HG03060 (cell line): ENCODE results near the gene B3GNT3.
A peak's percentile ranks its signal among the peaks of the same experiment; 100 is the strongest.
"Not testable (repeated sequence)": the region's sequence is repeated elsewhere in the genome, so short reads cannot be mapped to it uniquely, and the experiment has no call there.

Source experiments
- ATAC-seq: cut with Tn5 transposase; IDR thresholded peaks from one replicate; pipeline ENCODE4 v1.9.1; 2021; ENCODE audit warnings: low read depth, moderate number of reproducible peaks; ENCODE audit not compliant: unreplicated experiment

The B3GNT3 gene

DNA sequence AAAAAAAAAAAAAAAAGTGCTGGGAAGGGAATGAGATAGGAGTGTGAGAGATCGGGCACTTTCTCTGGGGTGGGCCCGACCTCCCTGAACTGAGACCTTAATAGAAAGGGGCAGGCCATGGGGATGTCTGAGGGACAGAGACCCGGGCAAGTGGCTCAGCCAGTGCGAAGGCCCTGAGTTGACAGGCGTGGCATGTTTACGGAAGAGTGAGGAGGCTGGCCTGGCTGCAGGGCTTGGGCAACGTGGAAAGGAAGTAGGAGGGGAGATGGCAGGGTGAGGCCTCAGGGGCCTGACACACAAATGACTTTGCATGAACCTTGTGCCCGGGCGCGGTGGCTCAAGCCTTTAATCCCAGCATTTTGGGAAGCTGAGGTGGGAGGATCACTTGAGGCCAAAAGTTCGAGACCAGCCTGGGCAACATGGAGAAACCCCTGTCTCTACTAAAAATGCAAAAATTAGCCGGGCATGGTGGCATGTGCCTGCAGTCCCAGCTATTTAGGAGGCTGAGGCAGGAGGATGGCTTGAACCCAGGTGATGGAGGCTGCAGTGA, 29.8 kb upstream of the B3GNT3 start:
- no peak for ATAC-seq

DNA sequence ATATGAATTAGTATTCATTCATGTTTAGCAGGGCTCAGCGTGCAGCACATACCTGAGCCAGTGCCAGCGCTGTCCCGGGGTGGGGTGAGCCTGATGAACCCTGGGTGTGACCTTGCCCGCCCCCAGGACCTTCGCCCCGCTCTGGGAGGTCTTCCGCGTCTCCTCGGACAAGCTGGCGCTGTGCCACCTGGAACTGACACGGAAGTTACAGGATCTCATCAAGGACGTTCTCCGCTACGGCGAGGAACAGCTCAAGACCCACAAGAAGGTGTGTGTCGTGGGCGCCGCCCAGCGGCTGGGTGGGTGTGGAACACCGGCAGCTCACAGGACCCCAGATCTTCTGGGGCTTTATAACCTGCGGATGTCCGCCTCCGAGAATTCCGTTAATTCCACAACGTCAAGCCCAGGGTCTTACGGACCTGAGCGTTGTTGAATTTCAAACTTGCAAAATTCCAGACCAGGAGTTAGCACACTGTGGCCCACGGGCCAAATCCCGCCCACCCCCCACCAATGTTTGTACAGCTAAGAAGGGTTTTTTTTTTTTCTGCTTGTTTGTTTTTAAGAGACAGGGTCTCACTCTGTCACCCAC, 28.3 kb upstream of the B3GNT3 start:
- ATAC-seq: no peak

DNA sequence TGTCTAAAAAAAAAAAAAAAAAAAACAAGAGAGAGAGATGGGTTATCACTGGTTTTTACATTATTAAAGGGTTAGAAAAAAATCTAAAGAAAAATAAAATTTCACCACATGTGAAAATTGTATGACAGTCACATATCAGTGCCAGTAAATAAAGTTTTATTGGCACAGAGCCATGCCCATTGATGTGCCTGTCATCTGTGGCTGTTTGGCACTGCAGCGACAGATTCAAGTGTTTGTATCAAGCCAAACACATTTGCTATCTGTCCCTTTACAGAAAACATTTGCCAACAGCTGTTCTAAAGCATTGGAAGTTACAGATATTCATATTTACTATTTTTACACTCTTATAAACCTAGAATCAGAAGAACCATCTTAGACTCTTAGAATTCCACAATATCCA, 27.4 kb upstream of the B3GNT3 start:
- no peak for ATAC-seq

DNA sequence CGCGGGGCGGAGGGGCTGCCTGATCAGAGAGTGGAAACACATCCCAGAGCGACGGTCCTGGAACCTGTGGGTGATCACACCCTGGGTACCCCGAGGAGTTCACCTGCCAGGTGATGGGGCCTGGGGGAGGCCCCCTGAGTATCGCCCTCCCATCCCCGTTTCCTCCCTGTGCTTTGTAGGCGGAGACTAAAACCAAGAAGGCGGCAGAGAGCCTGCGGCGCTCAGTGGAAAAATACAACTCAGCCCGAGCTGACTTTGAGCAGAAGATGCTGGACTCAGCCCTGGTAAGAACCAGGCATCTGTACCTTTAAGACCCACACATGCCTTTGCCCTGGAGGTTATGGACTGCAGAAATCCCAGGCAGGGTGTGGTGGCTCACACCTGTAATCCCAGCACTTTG, 24.3 kb upstream of the B3GNT3 start:
- ATAC-seq: no peak

DNA sequence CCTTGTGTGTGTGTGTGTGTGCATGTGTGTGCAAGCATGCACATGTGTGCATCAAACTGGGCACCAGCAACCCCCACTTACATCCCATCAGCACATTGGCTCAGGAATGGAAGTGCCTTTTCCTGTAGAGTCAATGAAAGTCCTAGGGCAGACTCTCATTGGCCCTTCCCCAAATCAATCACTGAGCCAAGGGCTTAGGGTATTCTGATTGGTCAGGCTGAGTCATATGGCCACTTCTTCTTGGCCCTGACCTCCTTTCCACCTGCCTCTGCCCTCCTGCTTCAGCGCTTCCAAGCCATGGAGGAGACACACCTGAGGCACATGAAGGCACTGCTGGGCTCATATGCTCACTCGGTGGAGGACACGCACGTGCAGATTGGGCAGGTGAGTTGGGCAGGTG, 22.8 kb upstream of the B3GNT3 start:
- no peak for ATAC-seq

DNA sequence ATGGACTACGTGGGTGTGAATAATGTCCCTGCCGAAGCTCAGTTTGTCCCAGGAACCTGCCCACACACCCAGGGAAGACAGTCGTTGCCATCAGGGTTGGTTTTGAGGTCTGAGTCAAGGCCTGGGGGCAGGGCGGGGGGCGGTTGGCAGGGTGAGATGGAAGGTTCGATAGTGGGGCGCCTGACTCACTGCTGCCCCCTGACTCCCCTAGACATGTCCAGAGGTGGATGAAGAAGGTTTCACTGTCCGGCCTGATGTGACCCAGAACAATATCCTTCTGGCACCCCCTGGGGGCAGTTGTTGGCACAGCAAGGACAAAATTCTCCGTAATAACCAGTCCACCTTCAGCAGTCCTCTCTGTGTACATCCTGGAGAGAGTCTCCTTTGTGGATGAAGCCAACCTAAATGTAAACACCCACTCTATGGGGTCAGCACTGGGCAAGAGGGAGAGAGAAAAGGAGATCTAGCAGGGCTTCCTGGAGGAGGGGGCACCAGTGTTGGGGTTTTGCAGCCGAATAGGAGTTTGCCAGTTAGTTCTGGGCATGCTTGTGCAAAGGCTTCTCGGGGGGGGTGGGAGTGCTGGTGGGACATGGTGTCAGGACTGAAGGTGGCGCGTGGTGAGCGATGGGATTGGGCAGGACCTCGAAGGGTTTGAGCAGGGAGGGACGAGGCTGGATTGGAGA, 19.6 kb upstream of the B3GNT3 start:
- no peak for ATAC-seq

DNA sequence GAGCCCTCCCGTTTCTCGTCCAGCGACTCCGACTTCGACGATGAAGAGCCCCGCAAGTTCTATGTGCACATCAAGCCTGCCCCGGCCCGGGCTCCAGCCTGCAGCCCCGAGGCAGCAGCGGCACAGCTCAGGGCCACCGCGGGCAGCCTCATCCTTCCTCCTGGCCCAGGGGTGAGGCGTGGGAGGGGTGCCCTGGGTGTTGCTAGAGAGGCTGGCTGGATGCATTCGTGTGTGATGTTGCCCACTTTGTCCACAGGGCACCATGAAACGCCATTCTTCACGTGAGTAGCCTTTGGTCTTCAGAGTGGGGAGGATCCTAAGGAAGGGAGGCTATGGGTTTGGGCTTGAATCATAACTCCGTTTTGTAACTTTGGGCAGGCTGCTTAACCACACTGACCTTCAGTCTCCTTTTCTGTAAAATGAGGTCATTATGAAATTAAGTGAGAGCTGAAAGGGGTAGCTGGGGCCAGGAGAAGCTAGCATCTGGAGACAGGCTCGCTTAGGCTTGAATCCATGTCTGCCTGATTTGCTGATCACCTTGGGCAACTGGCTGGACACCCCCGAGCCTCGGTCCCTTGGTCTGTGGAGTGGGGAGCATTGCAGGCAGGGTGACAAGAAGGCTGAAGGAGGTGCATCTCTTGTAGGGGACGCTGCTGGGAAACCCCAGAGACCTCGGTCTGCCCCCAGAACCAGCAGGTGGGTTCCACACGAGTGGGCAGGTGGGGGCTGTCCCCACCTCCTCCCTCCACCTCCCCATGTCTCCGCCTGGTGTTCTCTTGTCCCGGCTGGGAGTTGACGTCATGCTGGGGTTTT, 18.7 kb upstream of the B3GNT3 start:
- peak; percentile 50 for ATAC-seq

DNA sequence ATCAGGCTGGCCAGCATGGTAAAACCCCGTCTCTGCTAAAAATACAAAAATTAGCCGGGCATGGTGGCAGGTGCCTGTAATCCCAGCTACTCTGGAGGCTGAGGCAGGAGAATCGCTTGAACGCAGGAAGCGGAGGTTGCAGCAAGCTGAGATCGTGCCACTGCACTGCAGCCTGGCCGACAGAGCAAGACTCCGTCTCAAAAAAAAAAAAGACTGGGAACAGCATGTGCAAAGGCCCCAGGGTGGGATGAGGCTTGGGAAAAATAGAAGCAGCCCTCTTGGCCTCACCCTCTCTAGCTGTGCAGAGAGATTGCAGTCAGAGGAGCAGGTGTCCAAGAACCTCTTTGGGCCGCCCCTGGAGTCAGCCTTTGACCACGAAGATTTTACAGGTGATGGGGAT, 17.1 kb upstream of the B3GNT3 start:
- not testable (repeated sequence) for ATAC-seq

DNA sequence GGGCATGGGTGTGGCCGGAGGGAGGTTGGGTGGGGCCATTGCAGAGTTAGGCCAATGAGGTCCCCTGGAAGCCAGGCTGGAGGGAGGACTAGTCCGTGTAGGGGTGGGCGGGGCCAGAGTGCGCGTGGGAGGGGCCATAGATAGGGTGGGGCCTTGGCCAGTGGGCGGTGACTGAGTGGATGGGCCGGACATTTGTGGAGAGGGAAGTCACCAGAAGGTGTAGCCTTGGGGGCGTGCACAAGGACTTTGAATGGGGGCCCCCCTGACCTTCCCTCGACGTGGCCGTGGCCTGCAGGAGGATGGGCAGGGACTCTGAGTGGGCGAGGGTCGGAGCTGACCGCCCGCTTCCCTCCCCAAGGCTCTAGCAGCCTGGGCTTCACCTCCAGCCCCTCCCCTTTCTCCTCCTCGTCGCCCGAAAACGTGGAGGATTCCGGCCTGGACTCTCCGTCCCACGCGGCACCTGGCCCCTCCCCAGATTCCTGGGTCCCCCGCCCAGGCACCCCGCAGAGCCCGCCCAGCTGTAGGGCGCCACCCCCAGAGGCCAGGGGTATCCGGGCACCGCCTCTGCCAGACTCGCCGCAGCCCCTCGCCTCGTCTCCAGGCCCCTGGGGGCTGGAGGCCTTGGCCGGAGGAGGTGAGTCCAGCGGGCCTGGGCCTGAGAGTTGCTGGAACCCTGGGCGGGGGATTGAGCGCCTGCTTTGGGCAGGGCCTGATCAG, 16.5 kb upstream of the B3GNT3 start:
- ATAC-seq: no peak

DNA sequence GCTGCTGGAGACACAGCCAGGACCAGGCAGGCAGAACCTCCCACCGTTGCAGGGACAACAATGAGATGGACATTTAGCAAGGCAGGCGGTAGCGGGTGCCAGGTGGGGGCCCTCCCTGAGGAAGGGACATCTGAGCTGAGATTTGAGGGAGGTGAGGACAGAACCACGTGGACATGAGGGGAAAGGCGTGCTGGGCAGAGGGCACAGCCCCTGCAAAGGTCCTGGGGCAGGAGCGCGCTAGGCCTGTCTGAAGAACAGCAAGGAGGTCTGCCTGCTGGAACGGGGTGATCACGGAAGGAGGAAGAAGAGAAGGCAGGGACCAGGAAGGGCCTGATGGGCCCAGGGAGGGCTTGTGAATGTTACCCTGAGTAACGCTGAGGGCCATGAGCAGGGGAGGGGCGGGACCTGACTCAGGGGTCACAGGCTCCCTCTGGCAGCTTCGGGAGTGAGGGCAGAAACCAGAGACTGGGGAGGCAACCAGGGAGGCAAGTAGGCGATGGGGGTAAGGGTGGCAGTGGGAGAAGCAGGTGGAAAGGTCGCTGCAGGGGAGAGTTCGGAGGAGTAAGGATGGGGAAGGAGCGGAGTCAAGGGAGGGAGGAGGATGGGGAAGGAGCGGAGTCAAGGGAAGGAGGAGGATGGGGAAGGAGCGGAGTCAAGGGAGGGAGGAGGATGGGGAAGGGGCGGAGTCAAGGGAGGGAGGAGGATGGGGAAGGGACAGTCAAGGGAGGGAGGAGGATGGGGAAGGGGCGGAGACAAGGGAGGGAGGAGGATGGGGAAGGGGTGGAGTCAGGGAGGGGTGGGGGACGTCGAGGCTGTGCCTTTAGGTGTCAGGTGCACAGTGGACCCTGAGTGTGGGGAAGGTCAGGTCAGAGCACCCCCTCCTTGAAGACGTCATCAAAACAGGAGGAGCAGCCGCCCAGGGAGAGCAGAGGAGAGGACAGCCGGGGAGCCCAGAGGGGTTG, 15.7 kb upstream of the B3GNT3 start:
- ATAC-seq: no peak

DNA sequence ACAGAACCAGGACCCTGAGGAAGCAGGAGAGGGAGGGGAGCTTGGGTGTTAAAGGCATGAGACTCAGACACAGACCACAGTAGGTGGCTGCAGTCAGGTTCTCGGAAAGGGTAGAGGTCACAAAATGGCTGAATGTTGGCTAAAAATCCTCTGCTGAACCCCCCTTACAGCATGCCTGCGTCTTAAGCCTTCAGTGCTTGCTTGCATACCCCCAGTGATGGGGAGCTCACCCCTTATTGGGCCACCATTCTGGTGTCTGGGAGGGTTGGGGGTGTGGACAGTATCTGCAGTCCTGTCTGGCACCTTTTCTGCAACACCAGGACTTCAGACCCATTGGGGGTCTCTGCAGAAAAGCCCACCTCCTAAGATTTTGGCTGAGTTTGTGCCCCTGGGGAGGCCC, 14.2 kb upstream of the B3GNT3 start:
- no peak for ATAC-seq

DNA sequence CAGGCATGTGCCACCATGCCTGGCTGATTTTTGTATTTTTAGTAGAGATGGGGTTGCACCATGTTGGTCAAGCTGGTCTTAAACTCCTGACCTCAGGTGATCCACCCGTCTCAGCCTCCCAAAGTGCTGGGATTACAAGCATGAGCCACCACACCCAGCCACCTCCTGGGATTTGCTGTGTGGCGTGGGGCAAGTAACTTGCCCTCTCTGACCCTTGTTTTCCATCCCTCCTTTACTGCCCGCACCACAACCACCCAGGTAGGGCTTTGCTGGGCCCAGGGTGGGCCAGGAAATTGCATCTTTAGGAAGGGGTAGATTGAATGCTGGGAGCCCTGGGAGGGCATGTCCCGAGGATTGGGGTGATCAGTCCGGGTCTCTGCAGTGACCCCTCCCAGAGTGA, 11.2 kb upstream of the B3GNT3 start:
- not testable (repeated sequence) for ATAC-seq

DNA sequence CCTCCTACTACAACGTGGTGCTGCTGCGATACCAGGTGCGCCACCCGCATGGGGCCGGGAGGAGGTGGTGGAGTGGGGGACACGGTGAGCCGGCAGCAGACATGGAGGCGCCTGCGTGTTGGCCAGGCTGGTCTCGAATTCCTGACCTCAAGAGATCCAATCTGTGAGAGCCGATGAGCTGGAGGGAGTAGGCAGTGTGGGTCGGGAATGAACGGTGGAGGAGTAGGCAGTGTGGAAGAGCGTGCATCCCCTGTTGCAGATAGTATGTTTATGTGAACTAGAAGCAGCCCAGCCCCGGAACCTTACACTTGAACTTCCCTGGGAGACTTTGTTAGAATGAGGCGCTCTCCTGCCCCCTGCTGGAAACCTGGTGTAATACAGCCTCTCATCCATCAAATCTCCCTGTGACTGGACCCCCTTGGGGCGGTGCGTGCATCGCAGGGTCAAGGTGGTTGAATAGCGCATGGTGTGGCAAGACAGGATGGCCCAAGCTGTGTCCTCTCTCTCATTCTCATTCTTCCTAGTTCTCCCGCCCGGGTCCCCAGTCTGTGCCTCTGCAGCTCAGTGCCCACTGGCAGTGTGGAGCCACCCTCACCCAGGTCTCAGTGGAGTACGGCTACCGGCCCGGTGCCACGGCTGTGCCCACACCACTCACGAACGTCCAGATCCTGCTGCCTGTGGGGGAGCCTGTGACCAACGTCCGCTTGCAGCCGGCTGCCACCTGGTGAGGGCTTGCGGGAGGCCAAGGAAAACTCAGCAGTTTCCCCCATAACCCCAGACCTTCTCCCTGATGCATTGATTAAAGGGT, 10.5 kb upstream of the B3GNT3 start:
- no peak for ATAC-seq

DNA sequence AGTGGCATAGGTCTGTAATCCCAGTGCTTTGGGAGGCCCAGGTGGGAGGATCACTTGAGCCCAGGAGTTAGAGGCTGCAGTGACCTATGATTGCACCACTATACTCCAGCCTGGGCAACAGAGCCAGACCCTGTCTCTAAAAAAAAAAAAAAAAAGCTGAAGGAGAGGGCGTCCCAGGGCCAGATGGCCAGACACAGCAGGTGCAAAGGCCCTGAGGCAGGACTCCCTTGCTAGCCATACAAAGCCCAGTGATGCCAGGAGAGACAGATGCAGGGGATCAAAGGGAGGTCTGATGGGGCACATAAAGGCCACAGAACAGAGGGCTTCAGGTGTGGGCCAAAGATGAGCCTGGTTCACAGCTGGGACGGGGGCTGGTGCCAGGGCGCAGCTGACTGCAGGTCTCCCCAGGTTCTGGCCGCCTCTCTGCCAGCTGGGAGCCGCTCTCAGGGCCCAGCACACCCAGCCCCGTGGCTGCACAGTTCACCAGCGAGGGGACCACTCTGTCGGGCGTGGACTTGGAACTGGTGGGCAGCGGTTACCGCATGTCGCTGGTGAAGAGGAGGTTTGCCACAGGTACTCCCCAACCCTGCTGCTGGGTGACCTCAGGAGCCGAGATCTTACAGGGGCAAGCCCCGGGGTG, 7.5 kb upstream of the B3GNT3 start:
- ATAC-seq: no peak

DNA sequence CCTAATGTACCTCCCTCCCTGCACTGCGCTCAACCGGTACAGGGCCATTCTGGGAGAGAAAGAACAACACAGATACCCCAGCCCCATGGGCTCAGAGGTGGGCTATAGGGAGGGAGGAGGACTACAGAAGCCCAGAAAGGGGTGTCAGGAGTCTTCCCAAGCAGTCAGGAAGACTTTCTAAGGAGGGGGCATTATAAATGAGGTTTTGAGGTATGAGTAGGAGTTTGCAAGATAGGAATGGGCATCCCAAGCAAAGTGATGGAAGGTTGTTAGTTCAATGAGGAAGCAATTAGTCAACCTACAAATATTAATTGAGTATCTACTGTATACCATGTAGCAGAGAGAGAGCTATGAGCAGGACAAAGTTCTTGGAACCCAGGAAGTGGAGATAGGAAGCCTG, 6.3 kb upstream of the B3GNT3 start:
- no peak for ATAC-seq

DNA sequence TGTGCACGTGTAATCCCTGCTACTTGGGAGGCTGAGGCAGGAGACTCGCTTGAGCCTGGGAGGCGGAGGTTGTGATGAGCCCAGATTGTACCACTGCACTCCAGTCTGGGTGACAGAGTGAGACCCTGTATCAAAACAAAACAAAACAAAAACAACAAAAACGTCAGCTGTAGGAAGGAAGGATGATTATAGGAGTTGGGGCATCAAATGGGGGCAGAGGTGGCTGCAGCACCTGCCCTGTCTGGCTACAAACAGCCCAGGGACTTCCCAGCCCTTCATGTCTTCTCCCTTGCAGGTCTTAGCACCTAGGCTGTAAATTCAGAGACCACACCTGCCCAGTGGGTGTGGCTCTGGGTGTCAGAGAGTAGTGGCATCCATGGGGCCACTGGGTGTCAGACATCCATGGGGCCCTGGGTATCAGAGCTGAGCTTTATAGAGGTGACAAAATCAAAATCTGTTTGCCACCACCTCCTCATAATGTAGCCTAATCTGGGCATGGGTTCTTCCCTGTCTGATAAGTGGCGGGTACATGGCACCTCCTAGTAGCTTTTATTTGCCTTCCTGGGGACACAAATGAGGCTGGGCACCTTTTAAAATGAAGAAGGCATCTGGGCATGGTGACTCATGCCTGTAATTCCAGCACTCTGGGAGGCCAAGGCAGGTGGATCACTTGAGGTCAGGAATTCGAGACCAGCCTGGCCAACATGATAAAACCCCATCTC, 4.7 kb upstream of the B3GNT3 start:
- ATAC-seq: no peak

DNA sequence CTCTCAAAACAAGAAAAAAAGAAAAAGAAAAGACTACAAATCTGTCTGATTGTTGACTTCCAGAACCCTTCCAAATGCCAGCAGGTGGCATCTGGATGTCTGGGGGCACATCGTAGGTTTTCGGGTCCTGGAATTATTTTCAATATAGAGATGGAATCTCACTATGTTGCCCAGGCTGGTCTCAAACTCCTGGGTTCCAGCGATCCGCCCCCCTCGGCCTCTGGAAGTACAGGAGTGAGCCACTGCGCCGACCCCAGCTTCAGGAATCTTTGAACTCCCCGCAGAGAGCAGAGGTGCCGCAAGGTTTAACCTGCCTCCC, 567 bp upstream of the B3GNT3 start:
- ATAC-seq: no peak

DNA sequence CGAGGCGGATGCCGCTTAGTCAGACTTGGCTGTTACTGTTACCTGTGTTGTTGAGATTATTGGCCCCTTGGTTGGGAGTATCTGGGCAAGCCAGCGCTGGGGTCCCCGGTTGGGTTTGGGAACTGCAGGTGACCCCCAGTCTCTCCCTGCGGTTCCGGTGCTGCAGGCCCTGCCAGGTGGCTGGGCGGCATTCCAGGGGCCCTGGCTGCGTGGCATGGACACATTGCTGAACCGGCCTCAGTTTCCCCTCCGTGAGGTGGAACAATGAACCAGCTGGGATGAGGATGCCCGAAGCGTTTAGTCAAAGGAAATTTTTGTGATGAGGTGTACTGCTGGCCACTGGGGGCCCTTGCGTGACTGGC, 538 bp downstream of the B3GNT3 start:
- no peak for ATAC-seq
